Liver (tissue), 3 donors: Measurements from ENCODE around the gene PPP2CA.

ENCODE experiments used
- HNF4G ChIP-seq: IDR thresholded peaks from 2 replicates; pipeline ENCODE4 v1.6.1; 2016; ENCODE audit warnings: antibody characterized with exemption
- RXRA ChIP-seq, 2 donors: IDR thresholded peaks; 2 replicates each; pipeline ENCODE4 v1.6.1; 2017 to 2018; ENCODE audit warnings: antibody characterized with exemption in 2 of 2, mild to moderate bottlenecking in 1 of 2
- TAF1 ChIP-seq: conservative IDR thresholded peaks from 2 replicates; pipeline ENCODE4 v1.6.1; 2016; ENCODE audit warnings: antibody characterized with exemption, mild to moderate bottlenecking
- YY1 ChIP-seq: IDR thresholded peaks from 2 replicates; pipeline ENCODE4 v1.6.1; 2016; ENCODE audit warnings: antibody characterized with exemption, mild to moderate bottlenecking
- TF ChIP-seq, protein P1 (sequence below): fragments of 150-350 bp; IDR thresholded peaks from 2 replicates; pipeline ENCODE4 v1.5.1; 2017; ENCODE audit warnings: improper control_type of control experiment, low read depth, low read length; ENCODE audit not compliant: missing input control
- TF ChIP-seq, protein P2 (sequence below): IDR thresholded peaks from 2 replicates; pipeline ENCODE4 v1.6.1; 2016; ENCODE audit warnings: antibody characterized with exemption
- TF ChIP-seq, protein P3 (sequence below): IDR thresholded peaks from 2 replicates; pipeline ENCODE4 v1.6.1; 2016; ENCODE audit warnings: antibody characterized with exemption, mild to moderate bottlenecking
- TF ChIP-seq, protein P4 (sequence below): IDR thresholded peaks from 2 replicates; pipeline ENCODE4 v1.6.1; 2016; ENCODE audit warnings: antibody characterized with exemption
- donor health status: healthy.
- donor health status: healthy.

DNA sequence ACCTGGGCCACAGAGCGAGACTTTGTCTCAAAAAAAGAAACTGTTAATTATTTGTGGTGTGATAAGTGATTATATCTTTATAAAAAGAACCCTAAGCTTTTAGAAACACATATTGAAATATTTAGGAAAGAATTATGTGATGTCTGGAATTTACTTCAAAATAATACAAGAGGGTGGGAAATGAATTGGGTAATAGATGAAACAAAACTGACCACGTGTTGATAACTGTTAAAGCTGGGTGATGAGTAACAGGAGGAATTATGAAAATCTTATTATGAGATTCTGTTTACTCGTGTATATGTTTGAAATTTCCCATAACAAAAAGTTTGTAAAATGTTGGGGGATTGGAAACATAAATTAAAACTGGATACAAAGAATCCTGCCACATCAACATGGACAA is 33.0 kb upstream of the PPP2CA start:
- TF ChIP-seq, protein P1, sequence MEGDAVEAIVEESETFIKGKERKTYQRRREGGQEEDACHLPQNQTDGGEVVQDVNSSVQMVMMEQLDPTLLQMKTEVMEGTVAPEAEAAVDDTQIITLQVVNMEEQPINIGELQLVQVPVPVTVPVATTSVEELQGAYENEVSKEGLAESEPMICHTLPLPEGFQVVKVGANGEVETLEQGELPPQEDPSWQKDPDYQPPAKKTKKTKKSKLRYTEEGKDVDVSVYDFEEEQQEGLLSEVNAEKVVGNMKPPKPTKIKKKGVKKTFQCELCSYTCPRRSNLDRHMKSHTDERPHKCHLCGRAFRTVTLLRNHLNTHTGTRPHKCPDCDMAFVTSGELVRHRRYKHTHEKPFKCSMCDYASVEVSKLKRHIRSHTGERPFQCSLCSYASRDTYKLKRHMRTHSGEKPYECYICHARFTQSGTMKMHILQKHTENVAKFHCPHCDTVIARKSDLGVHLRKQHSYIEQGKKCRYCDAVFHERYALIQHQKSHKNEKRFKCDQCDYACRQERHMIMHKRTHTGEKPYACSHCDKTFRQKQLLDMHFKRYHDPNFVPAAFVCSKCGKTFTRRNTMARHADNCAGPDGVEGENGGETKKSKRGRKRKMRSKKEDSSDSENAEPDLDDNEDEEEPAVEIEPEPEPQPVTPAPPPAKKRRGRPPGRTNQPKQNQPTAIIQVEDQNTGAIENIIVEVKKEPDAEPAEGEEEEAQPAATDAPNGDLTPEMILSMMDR, result no peak
- TF ChIP-seq, protein P2, sequence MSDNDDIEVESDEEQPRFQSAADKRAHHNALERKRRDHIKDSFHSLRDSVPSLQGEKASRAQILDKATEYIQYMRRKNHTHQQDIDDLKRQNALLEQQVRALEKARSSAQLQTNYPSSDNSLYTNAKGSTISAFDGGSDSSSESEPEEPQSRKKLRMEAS, result no peak
- TF ChIP-seq, protein P3, sequence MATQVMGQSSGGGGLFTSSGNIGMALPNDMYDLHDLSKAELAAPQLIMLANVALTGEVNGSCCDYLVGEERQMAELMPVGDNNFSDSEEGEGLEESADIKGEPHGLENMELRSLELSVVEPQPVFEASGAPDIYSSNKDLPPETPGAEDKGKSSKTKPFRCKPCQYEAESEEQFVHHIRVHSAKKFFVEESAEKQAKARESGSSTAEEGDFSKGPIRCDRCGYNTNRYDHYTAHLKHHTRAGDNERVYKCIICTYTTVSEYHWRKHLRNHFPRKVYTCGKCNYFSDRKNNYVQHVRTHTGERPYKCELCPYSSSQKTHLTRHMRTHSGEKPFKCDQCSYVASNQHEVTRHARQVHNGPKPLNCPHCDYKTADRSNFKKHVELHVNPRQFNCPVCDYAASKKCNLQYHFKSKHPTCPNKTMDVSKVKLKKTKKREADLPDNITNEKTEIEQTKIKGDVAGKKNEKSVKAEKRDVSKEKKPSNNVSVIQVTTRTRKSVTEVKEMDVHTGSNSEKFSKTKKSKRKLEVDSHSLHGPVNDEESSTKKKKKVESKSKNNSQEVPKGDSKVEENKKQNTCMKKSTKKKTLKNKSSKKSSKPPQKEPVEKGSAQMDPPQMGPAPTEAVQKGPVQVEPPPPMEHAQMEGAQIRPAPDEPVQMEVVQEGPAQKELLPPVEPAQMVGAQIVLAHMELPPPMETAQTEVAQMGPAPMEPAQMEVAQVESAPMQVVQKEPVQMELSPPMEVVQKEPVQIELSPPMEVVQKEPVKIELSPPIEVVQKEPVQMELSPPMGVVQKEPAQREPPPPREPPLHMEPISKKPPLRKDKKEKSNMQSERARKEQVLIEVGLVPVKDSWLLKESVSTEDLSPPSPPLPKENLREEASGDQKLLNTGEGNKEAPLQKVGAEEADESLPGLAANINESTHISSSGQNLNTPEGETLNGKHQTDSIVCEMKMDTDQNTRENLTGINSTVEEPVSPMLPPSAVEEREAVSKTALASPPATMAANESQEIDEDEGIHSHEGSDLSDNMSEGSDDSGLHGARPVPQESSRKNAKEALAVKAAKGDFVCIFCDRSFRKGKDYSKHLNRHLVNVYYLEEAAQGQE, result no peak
- TF ChIP-seq RXRA (IDR thresholded peaks at IDR 0.05), result no peak
- no peak for TF ChIP-seq TAF1
- TF ChIP-seq, protein P4, sequence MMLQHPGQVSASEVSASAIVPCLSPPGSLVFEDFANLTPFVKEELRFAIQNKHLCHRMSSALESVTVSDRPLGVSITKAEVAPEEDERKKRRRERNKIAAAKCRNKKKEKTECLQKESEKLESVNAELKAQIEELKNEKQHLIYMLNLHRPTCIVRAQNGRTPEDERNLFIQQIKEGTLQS, result no peak
- TF ChIP-seq YY1, result no peak
- TF ChIP-seq HNF4G, result no peak
